IPS-18a (cell line): ENCODE results near the gene SPSB1.

ENCODE experiments used
- H3K27ac ChIP-seq: one replicate; pipeline ENCODE4 v1.5.1; 2013; ENCODE audit warnings: low read length
- H3K27me3 ChIP-seq: one replicate; pipeline ENCODE4 v1.6.1; 2013; ENCODE audit warnings: mild to moderate bottlenecking, low read length; ENCODE audit not compliant: control insufficient read depth, insufficient read depth
- H3K36me3 ChIP-seq: one replicate; pipeline ENCODE4 v1.6.1; 2013; ENCODE audit warnings: low read depth, low read length; ENCODE audit not compliant: control insufficient read depth
- H3K4me1 ChIP-seq: one replicate; pipeline ENCODE4 v1.6.1; 2013; ENCODE audit warnings: low read depth, low read length; ENCODE audit not compliant: control insufficient read depth
- H3K4me3 ChIP-seq: one replicate; pipeline ENCODE4 v1.5.1; 2013; ENCODE audit warnings: low read length
- H3K9ac ChIP-seq: one replicate; pipeline ENCODE4 v1.6.1; 2013; ENCODE audit warnings: mild to moderate bottlenecking, low read length, moderate library complexity
- H3K9me3 ChIP-seq: one replicate; pipeline ENCODE4 v1.6.1; 2013; ENCODE audit warnings: low read depth, low read length; ENCODE audit not compliant: control insufficient read depth

The SPSB1 gene

DNA sequence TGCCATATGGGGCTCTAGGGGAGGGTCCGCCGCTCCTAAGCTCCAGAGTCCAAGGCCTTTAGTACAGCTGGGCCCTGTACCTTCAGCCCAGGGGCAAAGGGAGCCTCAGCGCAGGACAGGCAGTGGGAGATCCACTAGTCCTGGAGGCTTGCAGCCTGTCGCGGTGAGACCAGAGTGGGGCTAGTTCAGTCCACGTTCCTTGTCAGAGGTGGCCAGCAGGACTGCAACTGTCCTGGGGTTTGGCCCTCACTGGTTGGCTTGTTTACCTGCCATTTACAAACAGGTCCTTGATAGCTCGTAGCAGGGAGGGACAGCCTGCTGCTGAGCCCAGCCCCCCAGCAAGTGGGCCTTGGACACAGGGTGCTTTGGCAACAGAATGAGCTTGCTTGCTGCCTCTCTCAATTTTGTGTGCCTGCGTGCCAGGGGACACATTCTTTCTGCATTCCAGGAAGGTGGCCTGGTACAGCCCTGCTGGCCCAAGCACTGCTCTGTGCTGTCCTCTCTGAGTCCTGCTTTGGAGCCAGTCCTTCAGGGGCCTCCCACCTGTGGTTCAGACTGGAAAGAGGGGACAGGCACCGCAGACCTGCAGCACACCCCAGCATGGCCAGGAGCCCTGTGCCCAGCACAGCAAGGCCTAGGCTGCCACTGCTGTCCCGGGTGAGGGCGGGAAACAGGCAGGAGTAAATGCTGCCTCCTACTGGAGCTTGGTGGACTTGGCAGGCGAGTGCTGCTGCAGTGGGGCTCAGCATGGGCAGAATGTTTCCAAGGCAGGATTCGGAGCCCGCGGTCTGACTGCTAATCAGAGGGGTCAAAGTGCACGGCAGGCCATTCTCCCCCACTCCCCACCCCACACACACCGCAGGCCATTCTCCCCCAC is 42.9 kb upstream of the SPSB1 start:
- H3K9me3 ChIP-seq, result no peaks in the 10 kb centered on the region

DNA sequence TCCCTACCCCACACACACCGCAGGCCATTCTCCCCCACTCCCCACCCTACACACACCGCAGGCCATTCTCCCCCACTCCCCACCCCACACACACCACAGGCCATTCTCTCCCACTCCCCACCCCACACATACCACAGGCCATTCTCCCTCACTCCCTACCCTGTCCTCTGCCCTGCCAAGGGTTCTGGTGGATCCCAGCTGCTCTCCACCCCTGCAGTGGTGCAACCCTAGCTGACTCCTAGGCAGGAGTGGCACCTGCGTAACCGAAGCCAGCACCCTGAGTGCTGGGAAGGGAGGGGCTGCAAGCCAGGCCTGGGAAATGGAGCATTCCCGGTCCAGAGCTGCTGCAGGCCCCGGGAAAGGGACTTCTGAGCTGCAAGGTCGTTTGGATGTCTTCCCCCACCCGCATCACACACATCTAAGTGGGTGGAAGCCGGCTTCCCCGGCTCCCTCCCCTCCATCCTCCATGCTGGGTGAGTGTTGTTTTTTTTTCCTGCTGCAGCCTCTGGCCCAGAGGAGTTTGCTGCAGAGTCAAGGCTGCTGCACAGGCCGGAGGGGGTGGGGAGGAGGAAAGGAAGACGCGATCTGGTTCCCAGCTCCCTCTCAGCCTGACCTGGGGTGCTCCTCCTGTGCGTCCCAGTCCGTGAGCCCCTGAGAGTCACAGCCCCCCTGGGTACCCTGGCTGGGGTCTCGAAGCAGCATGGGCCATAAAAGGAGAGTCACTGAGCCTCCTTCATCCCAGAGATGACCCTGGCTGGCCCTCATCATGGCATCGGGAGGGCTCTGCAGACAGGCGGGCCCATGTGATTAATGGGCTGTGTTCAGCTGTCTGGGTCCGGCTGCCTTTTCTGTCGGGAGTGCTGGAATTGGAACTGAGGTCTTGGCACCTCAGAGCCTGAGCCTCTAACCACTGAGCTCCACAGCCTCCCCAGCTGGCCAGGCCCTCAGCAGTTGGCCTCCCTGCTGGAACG is 42.0 kb upstream of the SPSB1 start:
- H3K36me3 ChIP-seq, result no peaks in the 10 kb centered on the region
- no peak overlapping the region for H3K4me3 ChIP-seq

More for the DNA sequence above, 42.9 kb upstream of the SPSB1 start:
- Histone ChIP-seq H3K9ac (no peak overlapping the region), H3K36me3 (no peaks in the 10 kb centered on the region), H3K4me3 (no peak overlapping the region), H3K27me3 (no peaks in the 10 kb centered on the region), H3K27ac (no peak overlapping the region), H3K4me1 (peaks cover 46% of the 10 kb centered on the region)

DNA sequence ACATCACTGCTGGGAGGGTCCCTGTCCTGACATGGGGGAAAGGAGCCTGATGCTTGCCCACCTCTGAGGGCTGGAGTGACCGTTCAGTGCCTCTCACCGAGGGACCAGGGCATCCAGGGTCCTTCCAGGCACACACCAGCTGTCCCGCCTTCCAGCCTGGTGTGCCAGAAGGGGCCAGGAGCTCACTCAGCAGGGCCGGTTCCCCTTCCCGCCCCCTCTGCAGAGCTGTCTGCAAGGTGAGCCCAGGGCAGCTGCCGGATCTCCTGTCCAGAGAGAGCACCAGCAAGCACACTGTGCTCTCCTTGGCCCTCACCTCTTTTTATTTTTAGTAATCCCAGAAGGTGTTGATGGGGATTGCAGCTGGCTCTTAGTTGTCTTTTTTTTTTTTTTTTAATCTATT is 41.2 kb upstream of the SPSB1 start:
- H3K36me3 ChIP-seq, result no peaks in the 10 kb centered on the region
- H3K27me3 ChIP-seq, result no peaks in the 10 kb centered on the region
- H3K27ac ChIP-seq, result no peak overlapping the region
- H3K4me1 ChIP-seq, result peaks cover 46% of the 10 kb centered on the region
- no peaks in the 10 kb centered on the region for H3K9me3 ChIP-seq
- H3K9ac ChIP-seq, result no peak overlapping the region
- no peak overlapping the region for H3K4me3 ChIP-seq

More for the DNA sequence above, 42.0 kb upstream of the SPSB1 start:
- Histone ChIP-seq H3K9me3 (no peaks in the 10 kb centered on the region), H3K4me1 (peaks cover 46% of the 10 kb centered on the region), H3K27me3 (no peaks in the 10 kb centered on the region), H3K27ac (no peak overlapping the region), H3K9ac (no peak overlapping the region)

DNA sequence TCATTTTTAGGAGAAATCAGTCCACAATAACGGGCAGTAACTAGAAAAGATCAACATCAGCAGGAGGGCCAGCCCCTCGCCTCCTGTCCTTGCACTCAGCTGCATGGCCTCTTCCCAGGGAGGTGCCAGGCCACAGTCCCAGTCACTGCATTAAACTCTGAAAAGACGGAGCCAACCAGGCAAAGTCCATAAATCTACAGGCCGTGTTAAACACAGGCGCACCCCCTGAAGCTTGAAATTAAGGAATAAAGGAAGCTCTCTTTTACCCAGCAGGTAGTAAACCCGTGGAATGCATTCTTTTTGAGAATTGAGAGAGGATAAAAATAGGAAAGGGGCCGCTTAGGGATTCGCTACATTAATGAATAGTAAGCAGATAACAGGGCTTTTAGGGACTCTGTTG is 39.7 kb upstream of the SPSB1 start:
- no peak overlapping the region for H3K27ac ChIP-seq
- peak overlapping the region; percentile 21 for H3K9ac ChIP-seq
- H3K27me3 ChIP-seq, result no peaks in the 10 kb centered on the region
- H3K4me1 ChIP-seq, result peaks cover 46% of the 10 kb centered on the region
- no peaks in the 10 kb centered on the region for H3K9me3 ChIP-seq
- peak overlapping the region; percentile 46 for H3K4me3 ChIP-seq
- H3K36me3 ChIP-seq, result no peaks in the 10 kb centered on the region

DNA sequence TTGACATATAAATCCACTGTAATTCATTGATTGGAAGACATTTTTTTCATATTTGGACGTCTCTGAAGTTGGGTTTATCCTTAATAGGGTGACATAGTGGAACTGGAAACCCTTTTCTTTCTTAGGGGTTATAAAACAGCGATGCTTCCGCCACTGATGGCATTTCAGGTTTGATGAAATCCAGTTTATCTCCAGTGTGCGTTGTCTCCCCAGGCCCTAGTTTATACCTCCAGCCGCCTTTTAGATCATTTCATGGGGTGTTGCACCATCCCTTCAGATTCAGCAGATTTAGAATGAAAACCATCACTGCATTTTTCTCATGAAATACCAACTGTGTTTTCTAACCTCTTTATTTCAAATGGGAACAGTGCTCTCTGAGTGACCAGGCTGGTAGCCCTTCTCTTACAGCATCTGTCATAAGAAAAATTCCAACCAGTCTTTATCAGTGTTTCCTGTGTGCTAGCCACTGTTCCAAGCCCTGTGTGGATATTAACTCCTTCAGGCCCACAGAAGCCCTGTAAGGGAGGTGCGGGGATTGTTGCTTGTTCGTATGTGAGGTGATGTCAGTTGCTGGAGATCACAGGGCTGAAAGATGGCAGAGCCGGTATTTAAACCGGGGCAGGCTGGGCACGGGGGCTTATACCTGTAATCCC is 39.1 kb upstream of the SPSB1 start:
- H3K27me3 ChIP-seq, result no peaks in the 10 kb centered on the region
- peak overlapping the region; percentile 46 for H3K4me3 ChIP-seq
- peaks cover 46% of the 10 kb centered on the region for H3K4me1 ChIP-seq
- H3K27ac ChIP-seq, result no peak overlapping the region
- H3K36me3 ChIP-seq, result no peaks in the 10 kb centered on the region
- H3K9me3 ChIP-seq, result no peaks in the 10 kb centered on the region
- no peak overlapping the region for H3K9ac ChIP-seq

DNA sequence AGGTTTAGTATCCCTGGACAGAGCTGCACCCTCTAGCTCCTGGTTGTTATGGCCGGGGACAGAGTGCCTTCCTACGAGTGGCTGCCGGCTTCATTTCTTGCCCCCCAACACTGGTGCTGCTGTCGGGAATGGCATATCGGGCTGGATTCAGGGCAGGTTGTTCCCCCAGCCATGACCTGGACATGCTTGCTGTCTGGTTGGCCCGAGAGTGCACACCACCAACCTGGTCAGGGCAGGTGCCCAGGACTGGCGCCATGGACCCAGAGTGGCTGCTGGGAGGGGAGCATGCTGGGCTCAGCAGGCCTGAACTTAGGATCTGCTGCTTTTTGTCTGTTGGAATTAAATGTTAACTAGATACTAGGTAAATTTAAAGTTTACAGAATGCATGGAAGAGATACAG is 36.4 kb upstream of the SPSB1 start:
- no peaks in the 10 kb centered on the region for H3K27me3 ChIP-seq
- H3K27ac ChIP-seq, result no peak overlapping the region
- no peak overlapping the region for H3K9ac ChIP-seq
- H3K36me3 ChIP-seq, result no peaks in the 10 kb centered on the region
- H3K4me1 ChIP-seq, result peaks cover 25% of the 10 kb centered on the region
- no peak overlapping the region for H3K4me3 ChIP-seq
- H3K9me3 ChIP-seq, result peaks cover 7% of the 10 kb centered on the region

DNA sequence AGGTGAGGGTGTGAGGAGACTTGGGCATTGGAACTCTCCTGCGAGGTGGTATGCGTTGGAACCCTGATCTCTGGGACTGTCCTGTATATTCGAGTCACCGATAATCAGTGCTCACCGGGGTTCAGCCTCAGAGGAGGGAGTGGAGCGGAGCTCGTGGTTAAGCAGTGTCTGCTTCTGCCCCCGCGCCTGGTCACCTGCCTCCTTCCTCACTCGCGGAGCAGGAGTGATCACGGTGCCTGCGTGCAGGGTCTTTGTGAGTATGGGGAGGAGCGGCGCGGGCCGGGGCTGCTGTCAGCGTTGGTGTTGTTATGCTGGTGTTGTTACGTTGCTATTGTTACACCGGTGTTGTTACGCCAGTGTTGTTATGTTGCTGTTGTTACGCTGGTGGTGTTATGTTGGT is 34.8 kb upstream of the SPSB1 start:
- Histone ChIP-seq H3K36me3 (no peaks in the 10 kb centered on the region), H3K9me3 (peaks cover 7% of the 10 kb centered on the region), H3K27ac (no peak overlapping the region)

DNA sequence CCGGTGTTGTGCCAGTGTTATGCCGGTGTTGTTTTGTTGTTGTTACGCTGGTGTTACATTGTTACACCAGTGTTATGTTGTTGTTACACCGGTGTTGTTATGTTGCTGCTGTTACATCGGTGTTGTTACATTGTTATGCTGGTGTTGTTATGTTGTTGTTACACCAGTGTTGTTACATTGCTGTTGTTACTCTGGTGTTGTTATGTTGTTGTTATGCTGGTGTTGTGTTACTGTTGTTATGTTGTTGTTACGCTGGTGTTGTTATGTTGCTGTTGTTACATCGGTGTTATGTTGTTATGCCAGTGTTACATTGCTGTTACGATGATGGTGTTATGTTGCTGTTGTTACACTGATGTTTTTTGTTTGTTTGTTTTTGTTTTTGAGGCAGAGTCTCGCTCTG is 34.1 kb upstream of the SPSB1 start:
- Histone ChIP-seq H3K4me1 (peaks cover 3% of the 10 kb centered on the region), H3K9ac (no peak overlapping the region), H3K9me3 (peaks cover 7% of the 10 kb centered on the region), H3K36me3 (no peaks in the 10 kb centered on the region), H3K27me3 (no peaks in the 10 kb centered on the region), H3K4me3 (no peak overlapping the region), H3K27ac (no peak overlapping the region)

More for the DNA sequence above, 34.8 kb upstream of the SPSB1 start:
- Histone ChIP-seq H3K27me3 (no peaks in the 10 kb centered on the region), H3K4me1 (peaks cover 10% of the 10 kb centered on the region), H3K9ac (no peak overlapping the region), H3K4me3 (no peak overlapping the region)

DNA sequence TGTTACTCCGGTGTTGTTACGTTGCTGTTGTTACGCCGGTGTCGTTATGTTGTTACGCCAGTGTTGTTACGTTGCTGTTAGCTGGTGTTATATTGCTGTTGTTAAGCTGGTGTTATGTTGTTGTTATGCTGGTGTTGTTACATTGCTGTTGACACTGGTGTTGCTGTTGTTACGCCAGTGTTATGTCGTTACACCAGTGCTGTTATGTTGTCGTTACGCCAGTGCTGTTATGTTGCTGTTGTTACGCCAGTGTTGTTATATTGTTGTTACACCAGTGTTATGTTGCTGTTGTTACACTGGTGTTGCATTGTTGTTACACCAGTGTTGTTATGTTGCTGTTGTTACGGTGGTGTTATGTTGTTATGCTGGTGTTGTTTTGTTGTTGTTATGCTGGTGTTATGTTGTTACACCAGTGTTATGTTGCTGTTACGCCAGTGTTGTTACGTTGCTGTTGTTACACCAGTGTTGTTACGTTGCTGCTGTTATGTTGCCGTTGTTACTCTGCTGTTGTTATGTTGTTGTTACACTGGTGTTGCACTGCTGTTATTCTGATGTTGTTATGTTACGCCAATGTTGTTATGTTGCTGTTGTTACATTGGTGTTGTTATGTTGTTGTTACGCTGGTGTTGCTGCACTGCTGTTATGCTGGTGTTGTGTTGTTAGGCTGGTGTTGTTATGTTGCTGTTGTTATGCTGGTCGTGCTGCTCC is 32.5 kb upstream of the SPSB1 start:
- no peak overlapping the region for H3K27ac ChIP-seq
- H3K9ac ChIP-seq, result no peak overlapping the region
- no peaks in the 10 kb centered on the region for H3K4me1 ChIP-seq
- H3K36me3 ChIP-seq, result no peaks in the 10 kb centered on the region
- peaks cover 7% of the 10 kb centered on the region for H3K9me3 ChIP-seq
- H3K4me3 ChIP-seq, result no peak overlapping the region
- H3K27me3 ChIP-seq, result no peaks in the 10 kb centered on the region

DNA sequence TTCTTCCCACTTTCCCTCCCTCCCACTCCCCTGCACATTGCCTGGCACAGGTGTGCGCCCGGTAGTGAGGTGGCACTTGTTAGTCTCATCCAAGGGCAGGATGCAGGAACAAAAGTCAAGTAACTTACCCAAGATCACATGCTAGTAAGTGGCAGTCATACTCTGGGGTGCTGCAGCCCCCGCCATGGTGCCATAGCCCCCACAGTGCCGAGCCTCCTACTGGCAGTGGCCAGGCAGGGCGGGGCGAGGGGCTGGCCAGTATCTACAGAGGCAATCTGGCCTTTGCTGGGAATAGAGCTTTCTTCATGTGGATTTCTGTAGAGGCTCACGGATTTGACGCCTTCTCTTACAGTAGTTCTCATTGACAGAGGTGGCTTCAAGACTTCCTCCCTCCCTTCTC is 31.2 kb upstream of the SPSB1 start:
- no peak overlapping the region for H3K4me3 ChIP-seq
- H3K27me3 ChIP-seq, result no peaks in the 10 kb centered on the region
- peaks cover 7% of the 10 kb centered on the region for H3K9me3 ChIP-seq
- H3K27ac ChIP-seq, result no peak overlapping the region
- no peaks in the 10 kb centered on the region for H3K36me3 ChIP-seq
- H3K9ac ChIP-seq, result no peak overlapping the region
- no peaks in the 10 kb centered on the region for H3K4me1 ChIP-seq
